ENCODE measurements around the gene LZTS3.

The LZTS3 gene

GRCh38 chr20:3164763-3165410 lies 8.5 kb downstream of the LZTS3 start:
- ATAC-seq: no peak
- no peak for TF ChIP-seq OSR1 (CRISPR knock-in tag; IDR thresholded peaks at IDR 0.05)
- no peak for TF ChIP-seq ESRRG (CRISPR knock-in tag; IDR thresholded peaks at IDR 0.05)
- no peak for TF ChIP-seq ZFP3 (CRISPR knock-in tag; IDR thresholded peaks at IDR 0.05)
- TF ChIP-seq ZFP30 (CRISPR knock-in tag; IDR thresholded peaks at IDR 0.05): no peak
- no peak for TF ChIP-seq ZNF8 (CRISPR knock-in tag; IDR thresholded peaks at IDR 0.05)
- TF ChIP-seq ARNTL (CRISPR knock-in tag; IDR thresholded peaks at IDR 0.05; ENCODE audit: borderline replicate concordance, low read depth): no peak
- no peak for TF ChIP-seq RARB (CRISPR knock-in tag; IDR thresholded peaks at IDR 0.05)
- no peak for TF ChIP-seq CSDC2 (CRISPR knock-in tag; IDR thresholded peaks at IDR 0.05)
- TF ChIP-seq TOX (CRISPR knock-in tag; IDR thresholded peaks at IDR 0.05; ENCODE audit: borderline replicate concordance): no peak
- TF ChIP-seq CREB5 (CRISPR knock-in tag; IDR thresholded peaks at IDR 0.05; ENCODE audit: low read depth): no peak
- no peak for TF ChIP-seq ZNF565 (CRISPR knock-in tag; conservative IDR thresholded peaks at IDR 0.05; ENCODE audit: low read depth)
- TF ChIP-seq CSRNP3 (CRISPR knock-in tag; IDR thresholded peaks at IDR 0.05): no peak
- no peak for TF ChIP-seq ISL1 (CRISPR knock-in tag; IDR thresholded peaks at IDR 0.05)
- TF ChIP-seq TCF4 (CRISPR knock-in tag; IDR thresholded peaks at IDR 0.05; ENCODE audit: borderline replicate concordance): no peak
- no peak for TF ChIP-seq PATZ1 (CRISPR knock-in tag; IDR thresholded peaks at IDR 0.05; ENCODE audit: borderline replicate concordance)
- TF ChIP-seq SNAI2 (CRISPR knock-in tag; IDR thresholded peaks at IDR 0.05): no peak
- TF ChIP-seq ZNF70 (CRISPR knock-in tag; IDR thresholded peaks at IDR 0.05): no peak

- no peak for ATAC-seq
- TF ChIP-seq CSDC2 (CRISPR knock-in tag; IDR thresholded peaks at IDR 0.05): no peak
- no peak for TF ChIP-seq ZNF8 (CRISPR knock-in tag; IDR thresholded peaks at IDR 0.05)
- no peak for TF ChIP-seq SNAI2 (CRISPR knock-in tag; IDR thresholded peaks at IDR 0.05)
- no peak for TF ChIP-seq RARB (CRISPR knock-in tag; IDR thresholded peaks at IDR 0.05)
- no peak for TF ChIP-seq GLIS3 (CRISPR knock-in tag; IDR thresholded peaks at IDR 0.05)
- no peak for TF ChIP-seq TSHZ2 (CRISPR knock-in tag; IDR thresholded peaks at IDR 0.05)
- no peak for TF ChIP-seq TCF4 (CRISPR knock-in tag; IDR thresholded peaks at IDR 0.05; ENCODE audit: borderline replicate concordance)
- no peak for TF ChIP-seq CREB5 (CRISPR knock-in tag; IDR thresholded peaks at IDR 0.05; ENCODE audit: low read depth)
- no peak for TF ChIP-seq ZNF70 (CRISPR knock-in tag; IDR thresholded peaks at IDR 0.05)
- TF ChIP-seq ZNF565 (CRISPR knock-in tag; conservative IDR thresholded peaks at IDR 0.05; ENCODE audit: low read depth): no peak
- no peak for TF ChIP-seq ESRRG (CRISPR knock-in tag; IDR thresholded peaks at IDR 0.05)
- TF ChIP-seq ZC3H10 (CRISPR knock-in tag; IDR thresholded peaks at IDR 0.05): no peak
- TF ChIP-seq OSR1 (CRISPR knock-in tag; IDR thresholded peaks at IDR 0.05): no peak
Measured at GRCh38 chr20:3164043-3164762, 9.1 kb downstream of the LZTS3 start.
